PC-3 (cell line): Measurements from ENCODE around the gene DUS1L. TPM values are rescaled to one million over a fixed set of nuclear protein-coding genes. Genes with fewer than 3 reads are reported as not detected.

ENCODE experiments used
- ATAC-seq: fragments of 200-7000 bp; cut with Tn5 transposase; 2 replicates; pipeline ENCODE4 v1.9.1; 2020; ENCODE audit warnings: mild to moderate bottlenecking, moderate library complexity
- BruUV-seq: library from RNA; stranded (reverse); fragments of 400-500 nt; replicated peaks from 2 replicates; lab custom pipeline; 2021; lab: Mats Ljungman, UMichigan
- CTCF ChIA-PET: fragments of 300-600 bp; sonication (Branson Sonifier 250); formaldehyde crosslinking; loops from one replicate; lab custom pipeline; 2022; ENCODE audit warnings: antibody characterized with exemption; lab: Charles Lee
- POLR2A ChIA-PET: fragments of 300-600 bp; sonication (Branson Sonifier 250); formaldehyde crosslinking; loops from one replicate; lab custom pipeline; 2022; ENCODE audit warnings: antibody characterized with exemption; ENCODE audit not compliant: unreplicated experiment; lab: Charles Lee
- DNase-seq: peaks from one replicate; pipeline ENCODE4 v3.0.0-alpha.2; 2015
- H2AFZ ChIP-seq: fragments of 300-600 bp; sonication (generic); 2 replicates; pipeline ENCODE4 v1.6.0; 2016; ENCODE audit warnings: antibody characterized with exemption, low read length
- H3F3A ChIP-seq: fragments of 300-600 bp; sonication (generic); one replicate; pipeline ENCODE4 v1.6.0; 2017; ENCODE audit warnings: antibody characterized with exemption, low read length, control low read depth, mild to moderate bottlenecking; ENCODE audit not compliant: unreplicated experiment
- H3K27ac ChIP-seq: fragments of 300-600 bp; sonication (generic); 2 replicates; pipeline ENCODE4 v1.5.1; 2016; ENCODE audit warnings: mild to moderate bottlenecking, low read length
- H3K27me3 ChIP-seq: fragments of 300-600 bp; sonication (generic); 2 replicates; pipeline ENCODE4 v1.6.1; 2016; ENCODE audit warnings: low read length, mixed read lengths
- H3K36me3 ChIP-seq: fragments of 300-600 bp; sonication (generic); 2 replicates; pipeline ENCODE4 v1.6.1; 2016; ENCODE audit warnings: low read depth, mixed run types, low read length, mixed read lengths
- H3K4me1 ChIP-seq: fragments of 300-600 bp; sonication (generic); 2 replicates; pipeline ENCODE4 v1.5.1; 2016; ENCODE audit warnings: low read length; ENCODE audit not compliant: insufficient read depth
- H3K4me2 ChIP-seq: fragments of 300-600 bp; sonication (generic); 2 replicates; pipeline ENCODE4 v1.6.0; 2016; ENCODE audit warnings: low read length
- H3K4me3 ChIP-seq: fragments of 300-600 bp; sonication (generic); 2 replicates; pipeline ENCODE4 v1.5.1; 2016; ENCODE audit warnings: mild to moderate bottlenecking, low read length, mixed read lengths
- H3K79me2 ChIP-seq: fragments of 300-600 bp; sonication (generic); 2 replicates; pipeline ENCODE4 v1.6.1; 2017; ENCODE audit warnings: low read length, mixed read lengths
- H3K9ac ChIP-seq: fragments of 300-600 bp; sonication (generic); 2 replicates; pipeline ENCODE4 v1.6.0; 2016; ENCODE audit warnings: mild to moderate bottlenecking, low read length
- H3K9me2 ChIP-seq: fragments of 300-600 bp; sonication (generic); replicated peaks from 2 replicates; pipeline ENCODE4 v1.6.1; 2016; ENCODE audit warnings: mixed run types, low read length, mixed read lengths
- H3K9me3 ChIP-seq: fragments of 300-600 bp; sonication (generic); 2 replicates; pipeline ENCODE4 v1.6.1; 2016; ENCODE audit warnings: low read length, mixed read lengths
- H4K20me1 ChIP-seq: fragments of 300-600 bp; sonication (generic); 2 replicates; pipeline ENCODE4 v1.6.1; 2016; ENCODE audit warnings: low read length, mixed read lengths
- EZH2 ChIP-seq: fragments of 300-600 bp; sonication (generic); IDR thresholded peaks from one replicate; pipeline ENCODE4 v1.6.1; 2017; ENCODE audit warnings: antibody characterized with exemption, mild to moderate bottlenecking, low read length; ENCODE audit not compliant: unreplicated experiment
- EZH2phosphoT487 ChIP-seq: fragments of 300-600 bp; sonication (generic); IDR thresholded peaks from 2 replicates; pipeline ENCODE4 v1.6.1; 2018; ENCODE audit warnings: mild to moderate bottlenecking, antibody characterized with exemption, low read length, borderline replicate concordance
- intact Hi-C: fragments of 100-400 bp; cut with micrococcal nuclease; formaldehyde crosslinking; loops from 2 replicates; pipeline ENCODE4 v1.9.0; 2023
- total RNA-seq: library from RNA; depleted of rRNA; stranded (reverse); fragments of >200 nt; gene quantifications from 2 replicates; pipeline ENCODE4 v1.2.3, GENCODE V29; 2014
- TF ChIP-seq, protein P1 (sequence below): fragments of 300-600 bp; sonication (generic); conservative IDR thresholded peaks from 2 replicates; pipeline ENCODE4 v1.5.1; 2017; ENCODE audit warnings: antibody characterized with exemption, low read depth, mild to moderate bottlenecking, low read length

Gene DUS1L
- total RNA-seq, 1 experiment from 2014 or later = 205 TPM

DNA sequence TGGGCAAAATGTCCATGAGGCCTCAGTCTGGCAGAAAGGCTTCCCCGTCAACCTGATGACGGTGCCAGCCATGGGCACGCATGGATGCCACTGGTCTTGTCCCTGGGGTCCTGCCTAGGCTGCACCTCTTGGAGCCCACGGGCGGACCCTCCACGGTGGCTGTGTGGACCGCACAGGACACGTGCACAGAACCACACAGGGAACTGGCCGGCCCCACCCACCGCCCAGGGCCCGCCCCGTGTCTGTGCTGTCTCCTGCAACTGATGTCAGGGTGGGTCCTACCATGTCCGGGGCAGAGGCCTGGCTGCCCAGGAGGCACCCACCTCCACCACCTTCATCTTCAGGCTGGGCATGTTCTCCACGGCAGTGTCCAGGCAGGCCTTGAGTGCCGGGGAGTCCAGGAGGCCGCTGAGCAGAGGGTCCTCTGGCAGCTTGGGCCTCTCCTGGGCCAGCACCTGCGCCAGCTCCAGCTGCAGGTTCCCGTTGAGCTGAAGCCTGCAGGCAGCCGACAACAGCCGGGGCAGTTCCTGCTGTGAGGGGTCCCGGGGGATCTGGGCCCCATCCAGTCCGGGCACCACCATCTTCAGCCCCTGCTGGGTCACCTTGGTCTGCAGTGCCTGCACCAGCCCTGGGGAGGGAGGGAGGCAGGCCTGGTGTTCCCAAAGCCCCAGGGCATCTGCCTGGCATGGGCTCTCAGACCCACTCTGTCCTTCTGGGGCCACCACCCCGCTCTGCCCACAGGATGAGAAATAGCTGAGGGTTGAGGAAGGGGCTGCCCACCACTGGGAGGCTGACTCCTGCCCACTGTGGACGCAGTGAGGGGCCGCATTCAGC is 20.5 kb upstream of the DUS1L start:
- ChIA-PET CTCF (no interaction called here), POLR2A (no interaction called here)
- ATAC-seq (no peak), DNase-seq (no peak)
- Histone ChIP-seq H3K27me3 (no peaks in the 10 kb centered on the region), H3K4me2 (no peak overlapping the region), H3K36me3 (peaks cover 79% of the 10 kb centered on the region), H3K9ac (no peak overlapping the region), H3K9me2 (no peaks in the 10 kb centered on the region), H3K4me3 (no peak overlapping the region), H3K4me1 (no peaks in the 10 kb centered on the region), H3K9me3 (no peaks in the 10 kb centered on the region), H3K27ac (no peak overlapping the region), H2AFZ (no peak overlapping the region), H3K79me2 (no peaks in the 10 kb centered on the region), H3F3A (no peaks in the 10 kb centered on the region), H4K20me1 (peaks cover 6% of the 10 kb centered on the region; the same call in 1 of the 2 replicates)
- intact Hi-C loops = no loop called here
- no peak for TF ChIP-seq EZH2phosphoT487
- TF ChIP-seq EZH2 = no peak
- TF ChIP-seq, protein P1, sequence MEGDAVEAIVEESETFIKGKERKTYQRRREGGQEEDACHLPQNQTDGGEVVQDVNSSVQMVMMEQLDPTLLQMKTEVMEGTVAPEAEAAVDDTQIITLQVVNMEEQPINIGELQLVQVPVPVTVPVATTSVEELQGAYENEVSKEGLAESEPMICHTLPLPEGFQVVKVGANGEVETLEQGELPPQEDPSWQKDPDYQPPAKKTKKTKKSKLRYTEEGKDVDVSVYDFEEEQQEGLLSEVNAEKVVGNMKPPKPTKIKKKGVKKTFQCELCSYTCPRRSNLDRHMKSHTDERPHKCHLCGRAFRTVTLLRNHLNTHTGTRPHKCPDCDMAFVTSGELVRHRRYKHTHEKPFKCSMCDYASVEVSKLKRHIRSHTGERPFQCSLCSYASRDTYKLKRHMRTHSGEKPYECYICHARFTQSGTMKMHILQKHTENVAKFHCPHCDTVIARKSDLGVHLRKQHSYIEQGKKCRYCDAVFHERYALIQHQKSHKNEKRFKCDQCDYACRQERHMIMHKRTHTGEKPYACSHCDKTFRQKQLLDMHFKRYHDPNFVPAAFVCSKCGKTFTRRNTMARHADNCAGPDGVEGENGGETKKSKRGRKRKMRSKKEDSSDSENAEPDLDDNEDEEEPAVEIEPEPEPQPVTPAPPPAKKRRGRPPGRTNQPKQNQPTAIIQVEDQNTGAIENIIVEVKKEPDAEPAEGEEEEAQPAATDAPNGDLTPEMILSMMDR = no peak
- no TSS peak for BruUV-seq

DNA sequence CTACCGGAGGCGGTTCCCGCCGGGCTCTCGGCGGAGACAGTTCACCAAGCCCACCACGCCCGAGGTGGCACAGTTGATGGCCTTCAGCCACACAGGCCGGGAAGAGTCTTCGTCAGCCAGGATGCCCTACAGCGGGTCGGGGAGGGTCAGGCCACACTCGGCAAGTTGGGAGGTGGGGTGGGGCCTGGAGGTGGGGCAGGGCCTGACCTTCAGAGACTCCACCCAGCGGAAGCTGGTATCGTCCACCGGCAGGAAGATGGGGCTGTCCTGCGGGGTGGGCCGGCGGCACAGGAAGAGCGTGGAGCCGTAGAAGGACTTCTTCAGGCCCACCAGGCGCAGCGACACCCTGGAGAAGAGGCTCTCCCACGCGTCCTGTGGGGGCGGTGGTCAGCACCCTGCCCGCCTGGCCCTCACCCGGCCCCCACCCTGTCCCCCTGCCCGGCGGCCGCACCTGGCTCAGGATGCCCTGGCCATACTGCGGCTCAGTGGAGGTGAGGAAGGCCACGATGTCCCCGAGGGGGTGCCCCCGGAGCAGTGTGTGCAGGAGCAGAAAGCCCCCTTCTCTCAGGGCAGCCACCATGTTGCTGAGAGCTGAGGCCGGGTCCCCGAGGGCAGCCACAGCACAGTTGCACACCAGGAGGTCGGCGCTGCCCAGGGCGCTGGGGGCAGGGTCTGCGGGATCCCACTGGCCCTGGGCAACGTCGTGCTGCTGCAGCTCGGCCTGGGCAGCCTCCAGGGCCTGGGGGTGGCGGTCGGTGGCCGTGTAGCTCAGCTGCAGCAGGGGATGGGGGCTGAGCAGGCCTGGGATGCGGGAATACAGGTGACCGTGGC is 19.6 kb upstream of the DUS1L start:
- no peak for ATAC-seq
- H3K79me2 ChIP-seq = no peaks in the 10 kb centered on the region
- H3K27me3 ChIP-seq = no peaks in the 10 kb centered on the region
- TF ChIP-seq EZH2 (no peak), EZH2phosphoT487 (no peak)
- TF ChIP-seq, protein P1 = no peak
- no peaks in the 10 kb centered on the region for H3K9me2 ChIP-seq
- intact Hi-C loops = no loop called here
- no peaks in the 10 kb centered on the region for H3K9me3 ChIP-seq
- no peak overlapping the region for H2AFZ ChIP-seq
- peaks cover 6% of the 10 kb centered on the region; the same call in 1 of the 2 replicates for H4K20me1 ChIP-seq
- H3K4me3 ChIP-seq = no peak overlapping the region
- no peak overlapping the region for H3K27ac ChIP-seq
- DNase-seq = no peak
- CTCF ChIA-PET = no interaction called here
- no peak overlapping the region for H3K4me2 ChIP-seq
- H3K4me1 ChIP-seq = no peaks in the 10 kb centered on the region
- no TSS peak for BruUV-seq
- H3K36me3 ChIP-seq = peaks cover 79% of the 10 kb centered on the region
- no peaks in the 10 kb centered on the region for H3F3A ChIP-seq
- POLR2A ChIA-PET = no interaction called here
- H3K9ac ChIP-seq = no peak overlapping the region
